Fibroblast of the aortic adventitia (primary cell): ENCODE results near the gene PIP5K1C. TPM values are rescaled to one million over a fixed set of nuclear protein-coding genes. Genes with fewer than 3 reads are reported as not detected.
"Not testable (repeated sequence)": the region's sequence is repeated elsewhere in the genome, so short reads cannot be mapped to it uniquely, and the experiment has no call there.

Source experiments
- DNase-seq: peaks from one replicate; pipeline ENCODE4 v3.0.0-alpha.2; 2010; ENCODE audit warnings: low read depth
- H3K4me3 ChIP-seq: 2 replicates; pipeline ENCODE4 v1.5.1; 2011; ENCODE audit warnings: low read depth, mild to moderate bottlenecking, control low read depth, low read length, moderate library complexity
- CTCF ChIP-seq: IDR thresholded peaks from 2 replicates; pipeline ENCODE4 v1.5.1; 2011; ENCODE audit warnings: mild to moderate bottlenecking, low read length, control low read depth, inconsistent platforms; ENCODE audit not compliant: insufficient read depth
- total RNA-seq: library from RNA; depleted of rRNA; stranded (reverse); fragments of >200 nt; gene quantifications from 2 replicates; pipeline ENCODE4 v1.2.3, GENCODE V29; 2012; ENCODE audit warnings: low replicate concordance

PIP5K1C gene
- total RNA-seq, 1 donor = 32.2 TPM

- DNase-seq = no peak
- no peak overlapping the region for H3K4me3 ChIP-seq
- no peak for TF ChIP-seq CTCF
Measured at GRCh38 chr19:3667037-3667638, 33.1 kb downstream of the PIP5K1C start.

DNA sequence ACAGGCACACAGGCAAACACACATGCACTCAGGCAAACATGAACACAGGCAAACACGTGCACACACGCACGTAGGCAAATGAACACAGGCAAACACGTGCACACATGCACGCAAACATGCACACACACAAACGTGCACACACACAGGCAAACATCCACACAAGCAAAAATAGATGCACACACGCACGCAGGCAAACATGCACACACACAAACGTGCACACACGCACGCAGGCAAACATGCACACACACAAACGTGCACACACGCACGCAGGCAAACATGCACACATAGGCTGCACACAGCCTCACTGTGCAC, 33.8 kb downstream of the PIP5K1C start:
- not testable (repeated sequence) for H3K4me3 ChIP-seq, DNase-seq

DNA sequence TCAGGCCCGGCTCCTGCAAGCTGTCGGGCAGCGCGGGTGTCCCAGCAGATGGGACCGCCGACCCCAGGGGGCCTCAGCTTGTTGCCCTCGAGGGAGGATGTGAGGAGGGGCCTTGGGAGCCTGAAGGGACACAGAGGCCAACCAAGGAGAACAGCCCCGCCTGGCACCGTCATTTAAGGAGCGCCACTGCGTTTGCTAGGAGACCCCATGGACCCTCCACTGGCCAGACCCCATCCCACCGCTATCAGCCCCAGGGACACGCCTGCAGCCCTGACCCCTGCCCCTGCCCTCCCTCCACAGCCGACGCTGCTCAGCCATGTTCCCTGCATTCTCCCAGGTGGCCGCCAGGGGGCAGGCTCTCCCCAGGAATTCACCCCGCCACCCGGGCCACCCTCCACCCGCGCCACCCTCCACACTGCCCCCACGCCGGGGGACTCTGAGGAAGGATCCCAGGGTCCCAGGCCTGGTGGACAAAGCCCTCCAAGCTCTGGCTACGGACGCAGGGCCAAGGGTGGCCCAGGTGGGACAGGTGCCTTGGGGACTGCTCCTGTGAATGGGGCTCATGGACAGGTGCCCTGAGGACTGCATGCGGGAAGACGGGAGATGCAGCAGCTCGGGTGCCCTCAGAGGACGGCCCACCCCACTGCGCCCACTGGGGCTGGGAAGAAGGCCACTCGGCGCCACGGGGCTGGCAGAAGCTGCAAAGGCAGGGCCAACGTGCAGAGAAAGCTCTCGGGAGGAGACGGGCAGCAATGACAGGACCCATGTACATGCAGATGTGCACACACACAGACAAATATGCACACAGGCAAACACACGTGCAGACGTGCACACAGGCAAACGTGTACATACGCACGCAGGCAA, 34.4 kb downstream of the PIP5K1C start:
- H3K4me3 ChIP-seq = no peak overlapping the region
- TF ChIP-seq CTCF = peak; percentile 88
- peak; percentile 27 for DNase-seq

DNA sequence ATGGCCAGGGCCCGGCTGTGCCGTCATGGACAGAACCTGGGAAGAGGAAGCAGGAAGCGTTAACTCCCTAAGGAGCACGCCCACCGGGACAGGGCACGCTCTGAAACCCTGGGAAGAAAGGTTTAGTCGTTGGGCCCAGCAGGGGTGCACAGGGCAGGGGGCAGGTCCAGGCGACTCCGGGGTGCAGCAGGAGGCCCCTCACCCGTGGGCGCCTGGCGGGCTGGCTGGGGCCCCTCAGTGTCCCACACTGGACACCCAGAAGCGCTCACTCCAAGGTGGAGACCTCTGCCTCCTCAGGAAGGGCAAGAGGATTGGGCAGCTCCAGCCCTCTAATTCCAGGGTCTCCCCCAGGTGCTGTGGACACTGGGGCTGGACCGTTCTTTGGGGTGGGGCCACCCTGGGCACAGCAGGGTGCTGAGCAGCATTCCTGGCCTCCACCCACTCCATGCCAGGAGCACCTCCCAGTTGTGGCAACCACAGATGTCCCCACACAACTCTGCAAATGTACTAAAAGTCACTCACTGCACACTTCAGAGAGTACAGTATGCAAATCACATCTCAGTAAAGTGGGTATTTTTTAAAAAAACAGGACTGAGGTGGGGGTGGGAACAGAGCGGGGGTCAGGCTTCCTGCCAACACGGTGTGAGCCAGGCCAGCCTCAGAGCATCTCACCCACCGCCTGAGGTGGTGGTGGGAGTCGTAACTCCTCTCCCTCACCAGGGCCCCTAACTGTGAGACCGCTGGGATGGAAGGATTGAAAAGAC, 35.2 kb downstream of the PIP5K1C start:
- no peak overlapping the region for H3K4me3 ChIP-seq
- DNase-seq = no peak
- no peak for TF ChIP-seq CTCF

GRCh38 chr19:3663838-3664237, 36.4 kb downstream of the PIP5K1C start:
- no peak overlapping the region for H3K4me3 ChIP-seq
- no peak for DNase-seq
- no peak for TF ChIP-seq CTCF

DNA sequence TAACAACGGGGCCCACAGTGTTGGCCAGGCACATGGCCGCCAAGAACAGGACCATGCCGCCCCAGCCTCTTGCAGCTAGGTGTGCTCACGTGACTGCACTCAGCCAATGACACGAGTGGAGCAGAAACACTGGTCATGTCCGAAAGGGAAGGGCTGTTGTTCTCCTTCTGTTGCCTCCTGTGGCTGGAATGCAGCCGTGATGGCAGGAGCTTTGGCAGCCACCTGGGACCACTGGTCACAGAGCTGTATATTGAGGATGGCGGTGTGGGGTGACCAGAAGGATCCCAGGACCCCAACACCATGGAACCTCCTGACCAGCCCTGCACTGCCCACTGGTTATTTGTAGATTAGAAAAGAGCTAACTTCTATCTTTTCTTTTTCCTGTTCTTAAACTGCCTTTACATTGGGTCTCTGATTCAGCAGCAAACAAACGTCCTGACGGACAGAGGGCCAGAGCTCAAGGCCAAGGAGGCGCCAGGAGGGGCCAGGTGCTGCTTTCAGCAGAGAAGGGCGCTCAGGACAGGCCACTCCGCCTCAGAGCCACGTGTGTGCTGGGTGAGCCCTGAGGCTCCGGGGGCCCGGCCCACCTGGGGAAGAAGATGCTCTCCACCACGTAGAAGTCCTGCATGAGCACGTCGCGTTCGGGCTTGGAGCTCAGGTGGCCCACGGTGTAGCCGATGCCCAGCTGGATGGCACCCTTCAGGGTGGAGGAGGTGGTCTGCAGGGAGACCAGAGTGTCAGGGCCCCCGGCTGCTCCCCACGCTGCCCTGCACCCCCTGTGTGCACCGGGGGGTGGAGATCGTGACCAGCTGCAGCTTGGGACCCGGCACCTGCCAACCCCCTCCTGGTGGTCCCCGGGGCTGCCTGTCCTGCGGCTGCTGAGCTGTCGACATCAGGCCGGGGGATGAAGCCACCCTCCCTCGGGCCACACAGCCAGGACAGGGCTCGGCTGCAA, 38.7 kb downstream of the PIP5K1C start:
- no peak overlapping the region for H3K4me3 ChIP-seq
- DNase-seq = no peak
- no peak for TF ChIP-seq CTCF
